ENCODE data around the gene ASAP3.
"Not testable (repeated sequence)": the region's sequence is repeated elsewhere in the genome, so short reads cannot be mapped to it uniquely, and the experiment has no call there.

Gene ASAP3

DNA sequence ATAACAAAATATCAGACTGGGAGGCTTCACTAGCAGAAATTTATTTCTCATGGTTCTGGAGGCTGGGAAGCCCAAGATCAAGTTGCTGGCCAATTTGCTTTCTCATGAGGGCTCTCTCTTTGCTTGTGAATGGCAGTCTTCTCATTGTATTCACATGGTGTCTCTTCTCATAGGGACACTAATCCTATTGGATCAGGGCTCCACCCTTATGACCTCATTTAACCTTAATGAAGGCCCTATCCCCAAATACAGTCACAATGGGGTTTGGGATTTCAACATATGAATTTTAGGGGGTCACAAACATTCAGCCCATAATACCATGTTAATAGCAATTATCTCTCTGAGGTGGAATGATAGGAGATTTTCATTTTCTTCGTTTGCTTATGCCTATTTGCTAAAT is 84.8 kb downstream of the ASAP3 start:
- DNase-seq (ENCODE audit: low read depth in 2 of 2, low spot score in 1 of 2): no peak

DNA sequence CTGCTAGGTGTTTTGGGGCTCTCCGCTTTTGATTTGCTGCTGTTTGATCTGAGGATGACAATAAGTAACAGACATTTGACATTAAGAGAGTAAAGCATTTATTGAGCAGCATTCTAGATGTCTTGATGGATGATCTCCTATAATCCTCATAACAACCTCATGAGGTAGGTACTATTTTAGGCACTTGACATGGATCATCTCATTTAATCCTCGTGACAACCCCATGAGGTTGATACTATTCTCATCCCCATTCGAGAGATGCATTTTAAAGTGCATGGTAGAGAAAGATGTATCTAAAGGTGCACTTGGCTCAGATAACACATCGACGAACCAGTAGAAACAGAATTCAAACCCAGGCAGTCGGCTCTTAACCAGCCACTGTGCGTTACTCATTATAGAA is 86.1 kb downstream of the ASAP3 start:
- no peak for DNase-seq (ENCODE audit: low read depth in 2 of 2, low spot score in 1 of 2)

DNA sequence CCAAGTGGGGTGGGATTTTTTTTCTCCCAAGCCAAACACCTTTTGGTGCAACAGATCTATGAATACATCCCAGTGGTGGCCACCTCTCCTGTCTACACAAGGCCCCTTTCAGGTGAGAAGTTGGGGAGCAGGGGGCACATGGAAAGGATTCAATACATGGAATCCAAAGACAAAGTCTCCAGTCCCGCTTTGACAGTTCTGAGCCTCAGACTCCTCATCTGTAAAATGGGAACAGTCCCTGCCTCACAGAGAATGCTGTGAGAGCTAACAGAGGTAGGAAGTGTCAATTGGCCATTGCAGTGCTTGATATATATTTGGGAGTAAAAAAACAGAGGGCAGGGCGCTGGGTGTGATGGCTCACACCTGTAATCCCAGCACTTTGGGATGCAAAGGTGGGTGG is 87.6 kb downstream of the ASAP3 start:
- no peak for DNase-seq (ENCODE audit: low read depth in 2 of 2, low spot score in 1 of 2)

DNA sequence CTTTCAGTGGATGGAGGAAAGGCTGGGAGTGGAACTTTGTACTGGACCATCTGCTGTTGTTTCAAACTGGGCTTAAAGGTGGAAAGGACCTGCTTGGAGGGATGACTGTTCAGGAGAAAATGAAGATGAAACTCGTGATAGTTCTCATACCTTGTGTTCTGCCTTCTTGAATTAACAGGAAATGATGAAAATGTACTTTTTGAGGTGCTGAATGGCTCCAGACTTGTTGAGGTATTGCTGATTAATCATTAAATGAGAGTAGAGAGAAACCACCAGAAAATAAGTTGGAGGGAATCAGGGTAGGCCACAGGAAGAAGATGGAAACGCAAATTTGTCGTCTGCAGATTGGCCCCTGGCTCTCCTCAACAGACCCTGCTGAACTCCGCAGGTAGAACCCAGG is 88.1 kb downstream of the ASAP3 start:
- no peak for DNase-seq (ENCODE audit: low read depth in 2 of 2, low spot score in 1 of 2)

DNA sequence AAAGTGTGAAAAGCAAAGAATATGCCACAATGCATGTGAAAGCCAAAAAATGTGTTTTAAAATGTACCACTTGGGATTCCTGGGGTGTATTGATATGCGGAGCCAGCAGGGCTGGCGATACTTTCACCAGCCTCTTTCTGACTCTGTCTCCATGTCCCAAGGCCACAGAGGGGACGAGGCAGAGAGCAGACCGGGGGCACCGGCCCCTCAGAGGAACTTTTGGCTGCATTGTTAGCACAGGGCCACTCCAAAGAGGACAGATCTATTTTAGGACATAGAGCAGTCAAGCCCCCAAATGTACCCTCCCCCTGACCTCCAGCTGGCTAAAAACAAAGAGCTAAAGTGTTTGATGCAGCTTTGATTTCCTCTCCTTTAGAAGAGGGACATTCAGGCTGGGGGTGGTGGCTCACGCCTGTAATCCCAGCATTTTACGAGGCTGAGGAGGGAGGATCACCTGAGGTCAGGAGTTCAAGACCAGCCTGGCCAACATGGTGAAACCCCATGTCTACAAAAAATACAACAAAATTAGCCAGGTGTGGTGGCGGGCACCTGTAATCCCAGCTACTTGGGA is 88.7 kb downstream of the ASAP3 start:
- DNase-seq (ENCODE audit: low read depth in 2 of 2, low spot score in 1 of 2): no peak

- DNase-seq (ENCODE audit: low read depth in 2 of 2, low spot score in 1 of 2): no peak
These were observed 89.3 kb downstream of the ASAP3 start for GRCh38 chr1:23394684-23395083.

- no peak for DNase-seq (ENCODE audit: low read depth in 2 of 2, low spot score in 1 of 2)
These were observed 89.8 kb downstream of the ASAP3 start for GRCh38 chr1:23394181-23394580.

DNA sequence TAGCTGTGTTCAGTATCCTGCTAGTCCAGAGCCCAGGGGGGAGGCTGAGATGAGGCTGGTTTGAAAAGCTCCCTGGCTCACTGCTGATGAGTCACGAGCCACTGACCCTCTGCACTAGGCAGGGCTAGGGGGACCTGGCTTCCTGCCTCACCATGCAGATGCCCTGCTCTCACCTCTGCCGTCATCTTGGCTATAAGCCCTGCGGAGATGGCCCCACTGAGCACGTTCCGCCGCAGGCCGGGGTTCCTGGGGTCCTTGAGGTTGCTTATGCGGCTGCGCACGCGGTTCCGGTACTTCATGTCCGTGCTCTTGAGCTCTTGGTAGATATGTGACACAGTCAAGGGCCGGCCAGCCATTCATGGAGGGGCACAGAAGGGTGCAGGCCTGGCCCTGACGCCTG is 90.3 kb downstream of the ASAP3 start:
- no peak for DNase-seq (ENCODE audit: low read depth in 2 of 2, low spot score in 1 of 2)

GRCh38 chr1:23392125-23392855 is 91.7 kb downstream of the ASAP3 start:
- DNase-seq (ENCODE audit: low read depth in 2 of 2, low spot score in 1 of 2): no peak

GRCh38 chr1:23389837-23390321 is 94.1 kb downstream of the ASAP3 start:
- DNase-seq (ENCODE audit: low read depth in 2 of 2, low spot score in 1 of 2): no peak

DNA sequence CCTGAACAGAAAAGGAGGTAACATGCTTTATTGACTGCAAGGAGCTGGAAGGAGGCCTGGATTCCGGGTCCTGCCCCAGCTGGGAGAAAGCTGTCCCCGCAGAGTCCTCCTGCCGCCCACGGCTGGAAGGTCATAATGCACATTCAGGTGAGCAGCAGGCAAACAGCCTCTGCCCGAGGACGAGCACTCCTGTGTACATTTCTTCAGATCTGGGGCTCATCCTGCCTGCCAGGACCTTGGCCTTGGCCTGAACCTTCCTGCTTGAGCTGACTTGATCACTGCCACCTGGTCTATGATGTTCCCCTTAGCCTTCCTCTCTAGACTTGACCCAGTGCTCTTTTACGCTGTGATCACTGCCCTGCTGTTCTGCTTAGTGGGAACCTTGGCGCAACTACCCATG is 96.5 kb downstream of the ASAP3 start:
- no peak for DNase-seq (ENCODE audit: low read depth in 2 of 2, low spot score in 1 of 2)

DNA sequence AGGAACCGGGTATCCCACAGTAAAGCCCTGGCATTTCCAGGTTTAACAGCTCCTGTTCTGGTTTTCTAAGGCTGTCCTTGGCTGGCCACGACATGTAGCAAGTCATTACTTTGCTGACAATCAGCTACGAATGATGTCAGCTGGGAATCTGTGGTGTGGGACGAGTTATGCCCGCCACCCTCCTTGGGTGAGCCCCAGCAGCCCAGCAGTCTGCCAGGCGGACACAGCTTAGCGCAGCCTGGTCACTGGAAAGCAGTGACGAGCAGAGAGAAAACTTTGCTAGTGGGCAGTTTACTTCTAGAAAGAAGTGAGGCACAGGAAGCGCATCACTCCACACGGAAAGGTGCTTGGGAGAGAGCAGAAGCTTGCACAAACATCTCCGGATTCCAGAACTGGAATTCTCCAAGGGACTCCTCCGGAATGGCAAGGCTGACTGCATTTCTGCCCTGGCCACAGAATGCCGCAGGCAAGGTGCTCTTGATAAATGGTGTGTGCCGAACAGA is 98.8 kb downstream of the ASAP3 start:
- no peak for DNase-seq (ENCODE audit: low read depth in 2 of 2, low spot score in 1 of 2)

DNA sequence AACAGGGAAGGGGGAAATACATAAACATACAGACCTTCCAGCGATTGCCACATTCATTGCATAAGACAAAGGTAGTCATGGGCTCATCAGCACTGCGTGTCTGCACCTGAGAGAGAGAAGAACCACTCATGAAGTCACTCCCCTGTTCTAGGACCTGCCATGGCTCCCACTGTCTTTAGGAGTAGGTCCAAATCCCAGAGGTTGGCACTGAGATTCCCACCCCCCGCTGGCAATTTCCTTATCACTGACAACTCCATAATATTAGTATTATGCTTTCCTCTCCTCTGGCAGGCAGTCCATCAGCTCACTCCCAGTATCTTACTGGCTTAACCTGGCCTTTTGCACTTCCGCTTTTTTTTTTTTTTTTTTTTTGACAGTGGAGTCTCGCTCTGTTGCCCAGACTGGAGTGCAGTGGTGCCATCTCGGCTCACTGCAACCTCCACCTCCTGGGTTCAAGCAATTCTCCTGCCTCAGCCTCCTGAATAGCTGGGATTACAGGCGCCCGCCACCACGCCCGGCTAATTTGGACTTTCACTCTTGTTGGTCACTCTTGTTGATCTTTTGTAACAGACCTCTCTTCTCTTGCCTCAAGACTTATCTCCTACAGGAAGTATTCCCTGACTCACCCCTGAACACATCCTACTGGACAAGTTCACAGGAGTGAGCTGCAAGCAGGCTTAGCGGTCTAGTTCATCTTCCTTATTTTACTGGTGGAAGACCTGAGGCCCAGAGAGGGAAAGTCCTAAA is 99.5 kb downstream of the ASAP3 start:
- no peak for DNase-seq (ENCODE audit: low read depth in 2 of 2, low spot score in 1 of 2)

- no peak for DNase-seq (ENCODE audit: low read depth in 2 of 2, low spot score in 1 of 2)
These were observed 100.2 kb downstream of the ASAP3 start for GRCh38 chr1:23383577-23384311.

DNA sequence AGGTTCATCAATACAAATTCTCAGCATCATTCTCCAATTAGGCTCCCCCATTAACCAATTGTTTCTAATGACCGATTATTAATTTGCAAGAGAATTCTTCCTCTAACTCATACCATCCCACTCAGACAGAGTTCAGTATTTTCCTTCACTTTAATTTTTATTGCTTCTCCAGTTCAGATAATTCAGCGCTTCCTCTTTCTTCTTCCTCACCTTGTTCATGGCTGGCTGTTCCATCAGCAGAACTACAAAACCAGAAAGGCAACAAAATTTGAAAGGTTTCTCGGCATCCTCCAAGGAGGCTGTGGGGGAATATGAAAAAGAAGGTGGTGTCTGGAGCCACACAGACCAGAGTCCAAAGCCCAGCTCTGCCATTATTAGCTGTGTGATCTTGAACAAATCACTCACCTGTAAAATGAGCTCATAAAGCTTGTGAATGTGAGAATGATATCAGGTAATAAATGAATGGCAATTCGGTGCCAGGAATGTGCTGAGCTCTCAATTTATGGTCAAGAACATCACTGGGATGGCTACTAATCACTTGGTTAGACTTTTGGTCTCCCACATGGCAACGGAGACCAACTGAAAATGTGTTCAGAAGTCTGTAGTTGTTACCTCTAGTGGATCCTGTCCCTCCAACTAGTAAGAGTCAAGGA is 102.6 kb downstream of the ASAP3 start:
- no peak for DNase-seq (ENCODE audit: low read depth in 2 of 2, low spot score in 1 of 2)

GRCh38 chr1:23380719-23381118 is 103.3 kb downstream of the ASAP3 start:
- no peak for DNase-seq (ENCODE audit: low read depth in 2 of 2, low spot score in 1 of 2)

DNA sequence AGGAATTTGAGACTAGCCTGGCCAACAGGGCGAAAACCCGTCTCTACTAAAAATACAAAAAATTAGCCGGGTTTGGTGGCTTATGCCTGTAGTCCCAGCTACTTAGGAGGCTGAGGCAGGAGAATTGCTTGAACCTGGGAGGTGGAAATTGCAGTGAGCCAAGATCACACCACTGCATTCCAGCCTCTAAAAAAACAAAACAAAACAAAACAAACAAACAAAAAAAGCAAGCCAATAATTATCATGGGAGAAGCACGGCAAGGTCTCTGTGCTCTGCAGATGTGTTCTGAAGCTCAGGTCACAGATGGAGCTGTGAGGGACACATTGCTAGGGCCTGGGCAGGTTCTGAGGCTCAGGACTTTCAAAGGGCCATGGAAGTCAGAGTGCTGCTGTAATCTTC is 103.7 kb downstream of the ASAP3 start:
- DNase-seq (ENCODE audit: low read depth in 2 of 2, low spot score in 1 of 2): not testable (repeated sequence)
